Fibroblast of skin of back (primary cell): ENCODE results near the gene BRAF.
"Not testable (repeated sequence)": the region's sequence is repeated elsewhere in the genome, so short reads cannot be mapped to it uniquely, and the experiment has no call there.

ENCODE experiments used
- DNase-seq: peaks from one replicate; pipeline ENCODE4 v3.0.0-alpha.2; 2013

The BRAF gene

GRCh38 chr7:140876519-140877248 lies 48.0 kb downstream of the BRAF start:
- DNase-seq: peak; percentile 72

- no peak for DNase-seq
Observed at GRCh38 chr7:140873434-140873833, 51.3 kb downstream of the BRAF start.

- DNase-seq: no peak
Observed at GRCh38 chr7:140870003-140870402, 54.7 kb downstream of the BRAF start.

GRCh38 chr7:140869430-140869829 lies 55.3 kb downstream of the BRAF start:
- no peak for DNase-seq

GRCh38 chr7:140867467-140868462 lies 57.0 kb downstream of the BRAF start:
- no peak for DNase-seq

GRCh38 chr7:140866926-140867325 lies 57.8 kb downstream of the BRAF start:
- no peak for DNase-seq

- no peak for DNase-seq
Observed at GRCh38 chr7:140864732-140865131, 60.0 kb downstream of the BRAF start.

- no peak for DNase-seq
Observed at GRCh38 chr7:140863867-140864266, 60.9 kb downstream of the BRAF start.

- no peak for DNase-seq
Observed at GRCh38 chr7:140863184-140863583, 61.5 kb downstream of the BRAF start.

GRCh38 chr7:140857048-140857447 lies 67.7 kb downstream of the BRAF start:
- DNase-seq: peak; percentile 14

GRCh38 chr7:140841166-140841715 lies 83.5 kb downstream of the BRAF start:
- DNase-seq: peak; percentile 9

- DNase-seq: no peak
Observed at GRCh38 chr7:140831724-140832123, 93.0 kb downstream of the BRAF start.

- DNase-seq: no peak
Observed at GRCh38 chr7:140829720-140830119, 95.0 kb downstream of the BRAF start.

GRCh38 chr7:140828741-140829140 lies 96.0 kb downstream of the BRAF start:
- no peak for DNase-seq

- not testable (repeated sequence) for DNase-seq
Observed at GRCh38 chr7:140817383-140817782, 107.3 kb downstream of the BRAF start.

- DNase-seq: peak; percentile 63
Observed at GRCh38 chr7:140810830-140811556, 113.7 kb downstream of the BRAF start.

- no peak for DNase-seq
Observed at GRCh38 chr7:140810385-140810784, 114.3 kb downstream of the BRAF start.

- DNase-seq: no peak
Observed at GRCh38 chr7:140778975-140779374, 145.8 kb downstream of the BRAF start.

GRCh38 chr7:140778568-140778967 lies 146.2 kb downstream of the BRAF start:
- DNase-seq: no peak

GRCh38 chr7:140774371-140774770 lies 150.4 kb downstream of the BRAF start:
- DNase-seq: no peak

- peak; percentile 20 for DNase-seq
Observed at GRCh38 chr7:140773104-140773503, 151.6 kb downstream of the BRAF start.

GRCh38 chr7:140771826-140772225 lies 152.9 kb downstream of the BRAF start:
- peak; percentile 33 for DNase-seq

GRCh38 chr7:140769852-140770251 lies 154.9 kb downstream of the BRAF start:
- DNase-seq: no peak
